H1 (cell line): ENCODE data around the gene RAB22A. TPM values are rescaled to one million over a fixed set of nuclear protein-coding genes. Genes with fewer than 3 reads are reported as not detected.

ENCODE experiments used
- EGR1 ChIP-seq: IDR thresholded peaks from 2 replicates; pipeline ENCODE4 v1.6.1; 2011; ENCODE audit warnings: low read depth, low read length, borderline replicate concordance
- GABPA ChIP-seq: IDR thresholded peaks from 2 replicates; pipeline ENCODE4 v1.6.1; 2011; ENCODE audit warnings: mild to moderate bottlenecking, low read length, moderate library complexity, borderline replicate concordance; ENCODE audit not compliant: insufficient read depth
- RAD21 ChIP-seq, 2 experiments: IDR thresholded peaks in 1 of 2; conservative IDR thresholded peaks in 1 of 2; 2 replicates each; pipeline ENCODE4 v1.6.1; 2011; ENCODE audit warnings: low read depth in 2 of 2, low read length in 2 of 2, improper control_type of control experiment in 1 of 2, inconsistent platforms in 1 of 2, mild to moderate bottlenecking in 1 of 2, moderate library complexity in 1 of 2
- TAF1 ChIP-seq: IDR thresholded peaks from 2 replicates; pipeline ENCODE4 v1.6.1; 2011; ENCODE audit warnings: mild to moderate bottlenecking, low read depth, low read length
- TCF12 ChIP-seq: IDR thresholded peaks from 2 replicates; pipeline ENCODE4 v1.6.1; 2011; ENCODE audit warnings: low read depth, mild to moderate bottlenecking, low read length
- YY1 ChIP-seq: IDR thresholded peaks from 2 replicates; pipeline ENCODE4 v1.6.1; 2011; ENCODE audit warnings: low read depth, mild to moderate bottlenecking, low read length
- polyA plus RNA-seq, 7 experiments: library from polyadenylated mRNA; depleted of rRNA in 3 of 7; stranded (reverse) in 5 of 7; unstranded in 2 of 7; fragments of >200 nt in 5 of 7; fragments of 200-250 nt in 2 of 7; gene quantifications; 1 replicate in 5 of 7; 2 replicates in 1 of 7; 4 replicates in 1 of 7; pipeline versions ENCODE4 v1.2.1 to v1.2.3, GENCODE V29; 2011 to 2013; ENCODE audit warnings: missing spikeins in 2 of 7, mixed read lengths in 2 of 7
- total RNA-seq: library from RNA; stranded (reverse); fragmentation: NEBNext Ultra II Directional; extraction: Animal tissue kit (Norgen Biotek cat#: 25700); gene quantifications from 2 replicates; pipeline ENCODE4 v1.2.1, GENCODE V29; 2021

Gene RAB22A
- total and polyA plus RNA-seq, 2 of the 8 experiments (the other 6 are each of a cell fraction or from before 2014, with no cell fraction given) = 3.1 to 6.6 TPM

DNA sequence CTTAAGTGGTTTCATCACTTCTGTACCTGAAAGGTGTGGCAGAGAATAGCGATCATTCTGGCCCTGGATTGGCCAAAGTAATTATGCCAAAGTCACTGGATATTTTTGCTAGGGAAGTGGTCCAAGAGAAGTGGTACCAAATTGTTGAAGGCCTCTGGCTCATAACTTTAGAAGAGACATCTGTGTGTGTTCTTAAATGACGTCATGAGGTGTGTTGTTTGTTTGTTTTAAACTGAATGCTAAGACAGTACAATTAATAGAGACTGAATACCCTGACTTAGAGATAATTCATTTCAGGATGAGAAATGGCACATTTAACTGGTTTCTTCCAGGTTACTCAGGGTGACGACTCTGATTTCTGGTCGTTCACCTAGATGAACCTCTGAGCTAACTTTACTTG is 82.8 kb downstream of the RAB22A start (continued):
- TF ChIP-seq YY1 = no peak
- TF ChIP-seq EGR1 = no peak
- TF ChIP-seq TCF12 = no peak
- TF ChIP-seq GABPA = no peak
- TF ChIP-seq TAF1 = no peak
- no peak for TF ChIP-seq RAD21 (IDR thresholded peaks at IDR 0.05 in 1 of 2, conservative IDR thresholded peaks at IDR 0.05 in 1 of 2; ENCODE audit: low read depth in 2 of 2, low read length in 2 of 2)
- TF ChIP-seq, all 59 proteins: peak for 0
